Left lung (tissue), 10 donors: ENCODE measurements around the gene PNPLA7. TPM values are rescaled to one million over a fixed set of nuclear protein-coding genes. Genes with fewer than 3 reads are reported as not detected.

Experiments used
- ATAC-seq: fragments of 200-7000 bp; cut with Tn5 transposase; one replicate; pipeline ENCODE4 v1.9.1; 2020; ENCODE audit warnings: moderate library complexity
- DNase-seq, 4 donors: peaks; one replicate each; pipeline ENCODE4 v3.0.0-alpha.2; 2013 to 2020
- H3K27ac ChIP-seq, 2 donors: fragments of 200-600 bp; sonication (generic) in 1 of 2; one replicate each; pipeline versions ENCODE4 v1.5.0 to v1.8.0; 2020 to 2021
- H3K27me3 ChIP-seq, 2 donors: fragments of 200-600 bp; sonication (generic) in 1 of 2; one replicate each; pipeline versions ENCODE4 v1.5.0 to v1.8.0; 2020 to 2021
- H3K36me3 ChIP-seq, 2 donors: fragments of 200-600 bp; sonication (generic) in 1 of 2; one replicate each; pipeline versions ENCODE4 v1.5.0 to v1.8.0; 2020 to 2021
- H3K4me1 ChIP-seq, 2 donors: fragments of 200-600 bp; one replicate each; pipeline ENCODE4 v1.8.0; 2021
- H3K4me3 ChIP-seq, 2 donors: fragments of 200-600 bp; sonication (generic) in 1 of 2; one replicate each; pipeline versions ENCODE4 v1.5.0 to v1.8.0; 2020 to 2021; ENCODE audit warnings: mild to moderate bottlenecking in 1 of 2
- H3K9me3 ChIP-seq, 2 donors: fragments of 200-600 bp; sonication (generic) in 1 of 2; one replicate each; pipeline versions ENCODE4 v1.5.0 to v1.8.0; 2020 to 2021
- intact Hi-C, 2 donors: fragments of 100-400 bp; cut with DNase I; formaldehyde crosslinking; loops; one replicate each; pipeline versions ENCODE4 v1.11.2 to v1.14.2; 2022
- polyA plus RNA-seq, 6 donors: library from polyadenylated mRNA; unstranded; fragments of 120-200 nt; gene quantifications; one replicate each; pipeline ENCODE4 v1.2.1, GENCODE V29; 2013; ENCODE audit not compliant: insufficient read length in 6 of 6
- total RNA-seq, 2 donors: library from RNA; stranded (reverse); fragmentation: NEBNext Ultra II Directional; extraction: Animal tissue kit (Norgen Biotek cat#: 25700); gene quantifications; one replicate each; pipeline ENCODE4 v1.2.1, GENCODE V29; 2021
- TF ChIP-seq, protein P1 (sequence below), 2 donors: fragments of 200-600 bp; sonication (generic) in 1 of 2; IDR thresholded peaks; one replicate each; pipeline versions ENCODE4 v1.5.0 to v1.8.0; 2021; ENCODE audit warnings: antibody characterized with exemption in 2 of 2
- donor health status: DM: no; HTN: yes; CAD: no.
- donor health status: DM: no; HTN: no; CAD: no.

PNPLA7 gene
- total and polyA plus RNA-seq, 8 donors, result 2.9 to 8.9 (median 4.9) TPM

DNA sequence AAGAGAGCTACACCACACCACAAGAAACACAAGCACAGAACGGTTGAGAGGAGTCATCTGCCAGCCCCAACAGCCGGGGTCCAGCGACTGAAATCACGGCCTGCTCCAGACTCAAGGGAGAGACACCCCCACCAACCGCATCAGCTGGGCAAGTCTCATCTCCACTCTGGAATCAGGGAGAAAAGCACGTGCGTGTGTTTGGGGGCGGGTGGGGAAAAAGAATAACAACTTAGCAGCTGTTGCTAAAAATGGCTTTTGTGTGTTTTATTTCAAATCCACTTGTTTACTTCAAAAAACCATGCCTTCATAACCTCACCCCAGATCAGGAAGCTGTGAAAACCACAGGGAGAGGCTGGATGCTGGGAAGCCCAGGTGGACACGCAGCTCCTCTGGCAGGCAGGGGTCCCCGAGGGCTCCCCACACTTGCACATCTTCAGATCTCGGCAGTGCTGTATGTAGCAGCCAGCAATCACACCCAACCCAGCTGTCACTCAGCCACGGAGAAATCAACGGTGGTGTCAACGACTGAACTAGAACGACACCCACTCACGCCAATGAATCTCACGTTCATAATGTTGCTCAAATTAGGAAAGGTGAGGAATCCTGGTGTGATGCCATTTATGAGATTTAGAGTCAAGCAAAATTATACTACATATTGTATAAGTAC, 19.0 kb downstream of the PNPLA7 start:
- intact Hi-C loops, result no loop called here
- DNase-seq (no peak), ATAC-seq (no peak)
- Histone ChIP-seq H3K27ac (no peak overlapping the region), H3K4me3 (no peak overlapping the region), H3K36me3 (no peaks in the 10 kb centered on the region), H3K9me3 (no peaks in the 10 kb centered on the region), H3K27me3 (no peaks in the 10 kb centered on the region), H3K4me1 (peaks cover 3 to 9% of the 10 kb centered on the region in 2 donors)
- TF ChIP-seq, protein P1, sequence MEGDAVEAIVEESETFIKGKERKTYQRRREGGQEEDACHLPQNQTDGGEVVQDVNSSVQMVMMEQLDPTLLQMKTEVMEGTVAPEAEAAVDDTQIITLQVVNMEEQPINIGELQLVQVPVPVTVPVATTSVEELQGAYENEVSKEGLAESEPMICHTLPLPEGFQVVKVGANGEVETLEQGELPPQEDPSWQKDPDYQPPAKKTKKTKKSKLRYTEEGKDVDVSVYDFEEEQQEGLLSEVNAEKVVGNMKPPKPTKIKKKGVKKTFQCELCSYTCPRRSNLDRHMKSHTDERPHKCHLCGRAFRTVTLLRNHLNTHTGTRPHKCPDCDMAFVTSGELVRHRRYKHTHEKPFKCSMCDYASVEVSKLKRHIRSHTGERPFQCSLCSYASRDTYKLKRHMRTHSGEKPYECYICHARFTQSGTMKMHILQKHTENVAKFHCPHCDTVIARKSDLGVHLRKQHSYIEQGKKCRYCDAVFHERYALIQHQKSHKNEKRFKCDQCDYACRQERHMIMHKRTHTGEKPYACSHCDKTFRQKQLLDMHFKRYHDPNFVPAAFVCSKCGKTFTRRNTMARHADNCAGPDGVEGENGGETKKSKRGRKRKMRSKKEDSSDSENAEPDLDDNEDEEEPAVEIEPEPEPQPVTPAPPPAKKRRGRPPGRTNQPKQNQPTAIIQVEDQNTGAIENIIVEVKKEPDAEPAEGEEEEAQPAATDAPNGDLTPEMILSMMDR (IDR thresholded peaks at IDR 0.05), result no peak

DNA sequence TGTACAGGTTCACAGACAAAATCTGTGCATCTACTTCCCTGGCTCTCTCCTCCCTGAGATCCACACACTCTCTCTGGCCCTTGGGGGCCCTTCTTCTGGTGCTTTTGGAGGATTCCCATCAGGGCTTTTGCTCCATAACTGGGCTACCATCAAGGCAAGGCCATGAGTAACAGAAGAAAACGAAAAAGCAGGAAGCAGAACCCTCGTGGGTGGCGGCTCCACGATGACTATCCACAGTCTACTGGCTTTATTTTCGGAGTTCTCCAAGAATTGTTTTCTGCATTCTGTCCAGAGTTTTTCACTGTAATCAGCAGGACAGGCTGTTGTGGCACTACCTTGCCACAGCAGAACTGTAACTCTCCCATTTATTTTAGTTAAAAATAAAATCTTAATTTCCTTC, 19.9 kb downstream of the PNPLA7 start:
- DNase-seq (no peak), ATAC-seq (no peak)
- peaks cover 3 to 11% of the 10 kb centered on the region in 2 donors for H3K4me1 ChIP-seq
- H3K9me3 ChIP-seq, result no peaks in the 10 kb centered on the region
- TF ChIP-seq, protein P1 (IDR thresholded peaks at IDR 0.05), result no peak
- H3K27ac ChIP-seq, result no peak overlapping the region
- no peaks in the 10 kb centered on the region for H3K27me3 ChIP-seq
- intact Hi-C loops, result no loop called here
- H3K4me3 ChIP-seq, result no peak overlapping the region
- no peaks in the 10 kb centered on the region for H3K36me3 ChIP-seq

DNA sequence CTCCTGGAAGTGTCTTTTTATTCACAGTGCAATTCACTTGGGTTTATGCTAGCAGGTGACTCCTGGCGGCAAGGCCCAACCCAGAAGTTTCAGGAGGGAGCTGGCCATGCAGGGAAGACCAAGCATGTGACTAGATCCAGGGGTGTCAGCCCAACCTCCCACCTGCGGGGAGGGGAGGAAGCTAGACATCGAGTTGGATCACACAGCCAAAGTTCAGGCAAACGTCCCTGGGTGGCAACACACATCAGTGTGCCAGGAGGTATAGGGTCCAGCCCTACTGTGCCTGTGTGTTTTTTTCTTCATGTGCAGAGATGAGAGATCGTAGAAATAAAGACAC, 25.3 kb downstream of the PNPLA7 start:
- TF ChIP-seq, protein P1 (IDR thresholded peaks at IDR 0.05), result no peak
- Histone ChIP-seq H3K27me3 (no peaks in the 10 kb centered on the region), H3K4me1 (peaks cover 0 to 2% of the 10 kb centered on the region in 2 donors), H3K36me3 (no peaks in the 10 kb centered on the region), H3K9me3 (no peaks in the 10 kb centered on the region), H3K27ac (no peak overlapping the region), H3K4me3 (no peak overlapping the region)
- DNase-seq (peak in 1 of 4 donors; percentile 25), ATAC-seq (no peak)
- intact Hi-C loops, result no loop called here

DNA sequence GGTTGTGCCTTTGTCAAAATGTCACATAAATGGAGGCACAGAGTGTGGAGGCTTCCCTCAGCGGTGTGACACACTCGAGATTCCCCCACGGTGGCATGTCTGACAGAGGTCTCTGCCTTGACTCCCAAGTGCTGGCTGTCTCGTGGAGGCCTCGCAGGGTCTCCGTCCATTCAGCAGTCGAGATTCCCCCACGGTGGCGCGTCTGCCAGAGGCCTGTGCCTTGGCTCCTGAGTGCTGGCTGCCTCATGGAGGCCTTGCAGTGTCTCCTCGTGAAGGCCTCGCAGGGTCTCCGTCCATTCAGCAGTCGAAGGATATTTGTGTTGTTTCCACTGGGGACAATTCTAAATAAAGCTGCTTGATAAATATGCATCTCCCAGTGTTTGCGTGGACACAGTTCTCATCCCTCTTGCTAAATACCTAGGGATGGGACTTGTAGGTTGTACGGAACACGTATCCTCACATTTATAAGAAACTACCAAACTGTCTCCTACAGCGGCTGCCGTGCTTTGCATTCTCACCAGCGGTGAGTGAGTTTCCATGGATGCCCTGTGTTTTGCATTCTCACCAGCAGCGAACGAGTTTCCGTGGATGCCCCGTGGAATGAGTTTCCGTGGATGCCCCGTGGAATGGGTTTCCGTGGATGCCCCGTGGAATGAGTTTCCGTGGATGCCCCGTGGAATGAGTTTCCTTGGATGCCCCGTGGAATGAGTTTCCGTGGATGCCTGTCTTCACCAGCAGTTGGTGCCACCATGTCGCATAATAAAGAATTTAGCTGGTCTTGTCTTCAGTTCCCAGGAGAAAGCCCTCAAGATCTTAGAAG, 25.8 kb downstream of the PNPLA7 start:
- H3K4me3 ChIP-seq, result no peak overlapping the region
- DNase-seq (peak in 1 of 4 donors; percentile 54), ATAC-seq (no peak)
- no peaks in the 10 kb centered on the region for H3K36me3 ChIP-seq
- H3K27ac ChIP-seq, result no peak overlapping the region
- H3K9me3 ChIP-seq, result no peaks in the 10 kb centered on the region
- TF ChIP-seq, protein P1 (IDR thresholded peaks at IDR 0.05), result no peak
- intact Hi-C loops, result no loop called here
- H3K27me3 ChIP-seq, result no peaks in the 10 kb centered on the region
- peaks cover 0 to 2% of the 10 kb centered on the region in 2 donors for H3K4me1 ChIP-seq

DNA sequence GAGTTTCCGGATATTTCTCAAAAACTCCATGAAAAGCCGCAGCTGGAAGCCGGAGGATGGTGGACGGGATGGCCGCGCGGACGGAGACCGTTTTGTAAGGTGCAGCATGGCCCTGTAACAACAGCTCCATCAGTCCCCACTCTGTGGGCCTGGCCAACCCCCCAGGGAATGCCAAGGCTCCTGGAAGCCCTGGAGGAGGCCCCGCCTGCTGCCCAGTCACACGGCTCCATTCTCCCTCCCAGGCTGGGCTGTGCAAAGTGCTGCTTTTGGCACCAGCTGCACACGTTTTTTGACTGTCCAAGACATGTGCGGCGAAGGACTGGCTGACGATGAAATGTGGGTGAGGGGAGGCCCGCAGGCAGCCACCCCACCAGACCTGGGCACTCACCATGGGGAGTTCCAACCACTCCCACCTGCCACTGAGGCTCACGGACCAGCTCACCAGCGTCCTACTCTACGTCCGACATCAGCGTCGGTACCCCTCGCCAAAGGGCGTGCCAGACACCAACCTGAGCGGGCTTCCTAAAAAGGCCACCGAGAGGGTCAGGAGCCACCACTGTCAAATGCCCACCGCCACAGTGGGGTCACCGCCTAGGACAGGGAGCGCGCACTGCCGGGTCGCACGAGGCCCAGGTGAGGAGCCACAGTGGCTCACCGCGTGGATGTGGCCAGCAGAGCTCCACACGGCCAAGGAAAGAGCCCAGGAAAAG, 27.3 kb downstream of the PNPLA7 start:
- Histone ChIP-seq H3K9me3 (no peaks in the 10 kb centered on the region), H3K4me1 (peaks cover 0 to 2% of the 10 kb centered on the region in 2 donors), H3K36me3 (no peaks in the 10 kb centered on the region), H3K27me3 (no peaks in the 10 kb centered on the region), H3K27ac (no peak overlapping the region), H3K4me3 (no peak overlapping the region)
- ATAC-seq, result no peak
- TF ChIP-seq, protein P1 (IDR thresholded peaks at IDR 0.05), result no peak
- peak in 1 of 4 donors; percentile 61 for DNase-seq
- intact Hi-C loops, result no loop called here
